Spleen (tissue), 7 donors: ENCODE data around the gene SLC39A11.

ENCODE experiments used
- POLR2A ChIP-seq, 3 donors: fragments of 450-650 bp; IDR thresholded peaks; one replicate each; pipeline ENCODE4 v1.5.1; 2017; ENCODE audit warnings: antibody characterized with exemption in 3 of 3, mild to moderate bottlenecking in 1 of 3
- POLR2AphosphoS5 ChIP-seq, 3 donors: sonication (generic); formaldehyde crosslinking; IDR thresholded peaks; one replicate each; pipeline ENCODE4 v1.5.1; 2017; ENCODE audit warnings: antibody characterized with exemption in 3 of 3
- TF ChIP-seq, protein P1 (sequence below), 11 experiments: fragments of 200-600 bp in 7 of 11; fragments of 450-650 bp in 4 of 11; sonication (generic) in 4 of 11; IDR thresholded peaks in 8 of 11; conservative IDR thresholded peaks in 3 of 11; 1 replicate in 7 of 11; 2 replicates in 4 of 11; pipeline versions ENCODE4 v1.4.0 to v1.8.0; 2016 to 2021; ENCODE audit warnings: antibody characterized with exemption in 11 of 11, inconsistent platforms in 4 of 11, mild to moderate bottlenecking in 1 of 11
- donor health status: DM: no; HTN: no; CAD: no; lungs with moderate emphysema.
- donor health status: DM: no; HTN: no; CAD: no.
- donor health status: DM: no; HTN: no; CAD: no.

DNA sequence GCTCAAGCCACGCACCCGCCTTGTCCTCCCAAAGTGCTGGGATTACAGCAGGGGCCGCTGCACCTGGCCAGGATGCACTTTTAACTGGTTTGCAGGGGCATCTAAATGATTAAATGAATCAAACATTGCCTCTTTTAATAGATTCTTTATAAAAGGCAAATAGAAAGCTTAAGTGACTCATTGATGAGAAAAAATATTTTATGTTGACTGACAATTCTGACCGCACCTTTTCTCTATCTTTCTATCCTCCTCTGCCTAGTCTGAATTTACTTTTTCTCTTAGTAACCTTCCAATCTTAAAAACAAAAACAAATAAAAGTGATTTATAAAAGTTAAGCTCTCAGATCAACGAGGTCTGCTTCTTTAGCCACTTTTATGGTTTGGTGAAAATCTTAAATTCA is 35.3 kb downstream of the SLC39A11 start:
- TF ChIP-seq, protein P1, sequence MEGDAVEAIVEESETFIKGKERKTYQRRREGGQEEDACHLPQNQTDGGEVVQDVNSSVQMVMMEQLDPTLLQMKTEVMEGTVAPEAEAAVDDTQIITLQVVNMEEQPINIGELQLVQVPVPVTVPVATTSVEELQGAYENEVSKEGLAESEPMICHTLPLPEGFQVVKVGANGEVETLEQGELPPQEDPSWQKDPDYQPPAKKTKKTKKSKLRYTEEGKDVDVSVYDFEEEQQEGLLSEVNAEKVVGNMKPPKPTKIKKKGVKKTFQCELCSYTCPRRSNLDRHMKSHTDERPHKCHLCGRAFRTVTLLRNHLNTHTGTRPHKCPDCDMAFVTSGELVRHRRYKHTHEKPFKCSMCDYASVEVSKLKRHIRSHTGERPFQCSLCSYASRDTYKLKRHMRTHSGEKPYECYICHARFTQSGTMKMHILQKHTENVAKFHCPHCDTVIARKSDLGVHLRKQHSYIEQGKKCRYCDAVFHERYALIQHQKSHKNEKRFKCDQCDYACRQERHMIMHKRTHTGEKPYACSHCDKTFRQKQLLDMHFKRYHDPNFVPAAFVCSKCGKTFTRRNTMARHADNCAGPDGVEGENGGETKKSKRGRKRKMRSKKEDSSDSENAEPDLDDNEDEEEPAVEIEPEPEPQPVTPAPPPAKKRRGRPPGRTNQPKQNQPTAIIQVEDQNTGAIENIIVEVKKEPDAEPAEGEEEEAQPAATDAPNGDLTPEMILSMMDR (IDR thresholded peaks at IDR 0.05 in 8 of 11, conservative IDR thresholded peaks at IDR 0.05 in 3 of 11) = no peak
- no peak for TF ChIP-seq POLR2A (IDR thresholded peaks at IDR 0.05)
- no peak for TF ChIP-seq POLR2AphosphoS5 (IDR thresholded peaks at IDR 0.05)
